T follicular helper cell (primary cell): ENCODE results near the gene BCO1.

Experiments used
- DNase-seq: peaks from one replicate; pipeline ENCODE4 v3.0.0-alpha.2; 2020; ENCODE audit warnings: low read depth

The BCO1 gene

DNA sequence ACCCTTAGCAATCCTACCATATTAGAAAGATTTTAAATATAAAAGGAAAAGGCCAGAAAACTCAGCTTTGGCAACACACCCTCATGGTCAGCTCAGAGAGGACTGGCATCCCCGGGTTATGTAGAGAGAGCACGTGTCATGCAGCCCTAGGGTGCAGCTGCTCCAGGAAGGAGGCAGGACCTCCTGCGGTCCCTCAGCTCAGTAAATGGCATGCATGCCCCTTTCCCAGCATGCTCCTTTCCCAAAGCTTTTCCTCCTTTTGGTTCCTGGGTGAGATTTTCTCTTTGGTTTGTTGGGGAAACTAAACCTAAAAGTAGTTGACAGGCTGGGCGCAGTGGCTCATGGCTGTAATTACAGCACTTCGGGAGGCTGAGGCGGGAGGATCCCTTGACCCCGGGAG is 80.2 kb downstream of the BCO1 start:
- no peak for DNase-seq

GRCh38 chr16:81319221-81319912 is 80.9 kb downstream of the BCO1 start:
- DNase-seq = no peak

DNA sequence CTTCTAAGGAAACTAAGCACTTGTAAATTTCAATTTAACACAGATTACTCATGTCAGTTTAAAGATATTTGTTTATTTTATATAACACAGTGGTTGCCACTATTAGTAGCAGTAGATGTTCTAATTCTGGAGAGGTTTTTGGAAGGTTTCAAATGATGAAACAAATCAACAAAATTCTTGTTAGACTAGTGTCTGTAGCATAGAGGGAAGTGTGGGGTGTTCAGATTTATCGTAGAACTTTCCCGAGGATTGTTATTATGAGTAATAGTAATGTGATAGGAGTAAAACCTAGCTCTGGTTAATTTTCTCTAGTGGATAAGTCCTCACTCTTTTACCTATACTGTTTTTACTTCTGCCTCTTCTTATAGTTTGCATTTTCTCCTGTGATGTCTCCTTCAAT is 82.5 kb downstream of the BCO1 start:
- no peak for DNase-seq

- DNase-seq = no peak
Measured at GRCh38 chr16:81321536-81321935, 83.0 kb downstream of the BCO1 start.

- DNase-seq = no peak
Measured at GRCh38 chr16:81324808-81325207, 86.3 kb downstream of the BCO1 start.

GRCh38 chr16:81327011-81327410 is 88.5 kb downstream of the BCO1 start:
- DNase-seq = no peak

DNA sequence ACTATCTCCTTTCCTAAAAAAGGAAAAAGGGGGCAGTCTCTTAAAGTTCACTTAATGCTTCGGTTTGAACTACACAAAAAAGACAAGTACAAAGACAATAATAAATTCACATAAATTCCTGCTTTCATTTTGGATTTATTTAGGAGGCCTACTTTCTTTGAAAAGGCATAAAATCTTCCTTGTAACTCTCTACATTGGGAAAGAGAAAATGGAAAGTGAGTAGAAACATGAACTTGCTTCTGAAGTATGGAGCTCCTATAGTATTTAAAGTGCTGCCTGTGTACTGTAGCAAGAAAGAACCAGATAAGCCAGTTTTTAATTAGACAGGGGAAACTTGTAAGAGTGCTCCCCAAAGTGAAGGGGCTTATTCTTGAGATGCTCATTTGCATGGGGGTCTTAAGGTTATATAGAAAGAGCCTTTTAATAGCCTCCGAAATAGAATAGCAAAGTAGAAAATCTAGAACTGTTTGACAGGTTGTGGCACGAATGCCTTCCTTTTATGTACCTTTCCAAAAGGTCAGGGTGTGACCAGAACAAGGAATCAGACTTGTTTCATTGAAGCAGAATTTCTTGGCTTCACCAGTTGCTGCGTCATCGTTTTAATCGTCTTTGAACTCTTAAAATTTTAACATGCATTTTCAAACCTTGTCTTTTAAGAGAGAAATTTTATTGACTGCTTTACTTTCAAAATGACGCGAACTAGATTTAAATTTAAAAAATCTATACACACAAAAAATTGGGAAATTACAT is 89.1 kb downstream of the BCO1 start:
- DNase-seq = no peak

DNA sequence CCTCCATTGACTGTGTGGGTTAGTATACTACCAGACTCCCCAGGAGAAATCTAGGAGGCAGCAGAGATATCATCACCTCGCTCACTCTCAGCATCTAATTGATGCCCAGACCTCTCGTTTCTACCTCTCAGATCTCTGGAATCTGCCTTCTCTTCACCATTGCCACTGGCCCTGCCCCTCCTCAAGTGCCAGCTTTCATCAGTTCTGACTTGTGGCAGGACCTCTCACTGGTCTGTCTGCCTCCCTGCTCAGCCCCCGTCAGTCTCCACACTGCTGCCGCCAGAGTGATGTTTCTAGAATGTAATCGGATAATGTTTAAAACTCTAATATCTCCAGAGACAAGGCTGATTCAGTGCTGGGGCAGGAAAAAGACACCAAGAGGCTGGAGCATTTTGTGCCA is 91.5 kb downstream of the BCO1 start:
- no peak for DNase-seq

- no peak for DNase-seq
Measured at GRCh38 chr16:81333356-81333755, 94.9 kb downstream of the BCO1 start.

DNA sequence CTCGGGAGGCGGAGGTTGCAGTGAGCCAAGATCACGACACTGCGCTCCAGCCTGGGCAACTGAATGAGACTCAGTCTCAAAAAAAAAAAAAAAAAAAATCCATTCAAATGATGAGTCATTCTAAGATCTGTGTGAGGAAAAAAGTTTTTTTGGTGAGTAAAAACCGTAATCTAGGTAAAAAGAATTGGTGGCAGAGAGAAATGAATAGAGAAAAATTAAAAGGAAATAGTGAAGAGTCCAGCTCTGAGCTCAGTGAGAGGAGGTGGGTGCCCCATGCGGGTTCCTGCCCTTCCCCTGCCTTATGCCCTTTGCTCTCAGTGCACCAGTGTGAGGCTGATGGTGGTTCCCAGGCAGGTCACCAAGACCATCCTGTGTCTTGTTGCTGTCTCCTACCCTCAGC is 97.2 kb downstream of the BCO1 start:
- no peak for DNase-seq

- no peak for DNase-seq
Measured at GRCh38 chr16:81337097-81337496, 98.6 kb downstream of the BCO1 start.
